Stimulated activated naive CD8-positive, alpha-beta T cell treated with anti-CD3 and anti-CD28 coated beads, Interleukin-15, amount 100 ng/mL, for 72 hours (primary cell): ENCODE results near the gene GPALPP1.
"Not testable (repeated sequence)": the region's sequence is repeated elsewhere in the genome, so short reads cannot be mapped to it uniquely, and the experiment has no call there.

Experiments used
- ATAC-seq: fragments of 150-1000 bp; cut with Tn5 transposase; 2 replicates; pipeline ENCODE4 v1.10.0; 2021; ENCODE audit warnings: mild to moderate bottlenecking, moderate library complexity
- DNase-seq, 2 donors: peaks; one replicate each; pipeline ENCODE4 v3.0.0; 2021 to 2022
- H3K27ac Mint-ChIP-seq, 2 donors: one replicate each; pipeline ENCODE4 v1.8.0; 2022; ENCODE audit warnings: mild to moderate bottlenecking in 2 of 2, mixed read lengths in 2 of 2, moderate library complexity in 2 of 2
- H3K27me3 Mint-ChIP-seq: one replicate; pipeline ENCODE4 v1.8.0; 2022; ENCODE audit warnings: mixed read lengths
- H3K4me1 Mint-ChIP-seq: one replicate; pipeline ENCODE4 v1.8.0; 2022; ENCODE audit warnings: mild to moderate bottlenecking, mixed read lengths
- H3K4me3 Mint-ChIP-seq, 2 donors: one replicate each; pipeline ENCODE4 v1.8.0; 2022; ENCODE audit warnings: mild to moderate bottlenecking in 2 of 2, mixed read lengths in 2 of 2, moderate library complexity in 1 of 2
- H3K9me3 Mint-ChIP-seq, 2 donors: one replicate each; pipeline ENCODE4 v1.8.0; 2022; ENCODE audit warnings: mixed read lengths in 2 of 2

The GPALPP1 gene

GRCh38 chr13:44976196-44976595 lies 13.1 kb upstream of the GPALPP1 start:
- Mint-ChIP-seq H3K9me3 (no peaks in the 10 kb centered on the region), H3K4me1 (no peaks in the 10 kb centered on the region), H3K27me3 (no peaks in the 10 kb centered on the region), H3K4me3 (no peak overlapping the region), H3K27ac (no peak overlapping the region)
- no peak for ATAC-seq
- no peak for DNase-seq

GRCh38 chr13:44976949-44977583 lies 12.3 kb upstream of the GPALPP1 start:
- Mint-ChIP-seq H3K4me3 (no peak overlapping the region), H3K9me3 (no peaks in the 10 kb centered on the region), H3K27me3 (no peaks in the 10 kb centered on the region), H3K27ac (peak overlapping the region in 1 of 2 donors; percentile 83), H3K4me1 (no peaks in the 10 kb centered on the region)
- DNase-seq: no peak
- ATAC-seq: no peak

GRCh38 chr13:44978328-44978727 lies 11.0 kb upstream of the GPALPP1 start:
- Mint-ChIP-seq H3K9me3 (no peaks in the 10 kb centered on the region), H3K27me3 (no peaks in the 10 kb centered on the region), H3K4me1 (no peaks in the 10 kb centered on the region), H3K27ac (no peak overlapping the region), H3K4me3 (no peak overlapping the region)
- DNase-seq (no peak), ATAC-seq (no peak)

GRCh38 chr13:44989941-44990340 lies 603 bp downstream of the GPALPP1 start:
- no peak for DNase-seq
- peak; percentile 22 for ATAC-seq
- Mint-ChIP-seq H3K4me3 (peak overlapping the region; percentile 96 to 99), H3K4me1 (peaks cover 58% of the 10 kb centered on the region), H3K27me3 (no peaks in the 10 kb centered on the region), H3K9me3 (no peaks in the 10 kb centered on the region), H3K27ac (peak overlapping the region; percentile 99)

GRCh38 chr13:45003417-45003816 lies 14.1 kb downstream of the GPALPP1 start:
- Mint-ChIP-seq H3K27ac (no peak overlapping the region), H3K27me3 (no peaks in the 10 kb centered on the region), H3K4me1 (no peaks in the 10 kb centered on the region), H3K9me3 (no peaks in the 10 kb centered on the region), H3K4me3 (no peak overlapping the region)
- no peak for DNase-seq
- ATAC-seq: no peak

GRCh38 chr13:45004096-45004495 lies 14.8 kb downstream of the GPALPP1 start:
- no peaks in the 10 kb centered on the region for H3K9me3 Mint-ChIP-seq
- no peak for ATAC-seq
- no peaks in the 10 kb centered on the region for H3K4me1 Mint-ChIP-seq
- H3K27ac Mint-ChIP-seq: no peak overlapping the region
- H3K27me3 Mint-ChIP-seq: no peaks in the 10 kb centered on the region
- DNase-seq: no peak
- no peak overlapping the region for H3K4me3 Mint-ChIP-seq

- DNase-seq (no peak), ATAC-seq (no peak)
- Mint-ChIP-seq H3K4me1 (no peaks in the 10 kb centered on the region), H3K27me3 (no peaks in the 10 kb centered on the region), H3K9me3 (no peaks in the 10 kb centered on the region), H3K27ac (peak overlapping the region in 1 of 2 donors; percentile 33), H3K4me3 (no peak overlapping the region)
Measured at GRCh38 chr13:45007225-45007624, 17.9 kb downstream of the GPALPP1 start.

GRCh38 chr13:45007823-45008222 lies 18.5 kb downstream of the GPALPP1 start:
- no peaks in the 10 kb centered on the region for H3K27me3 Mint-ChIP-seq
- no peak overlapping the region for H3K27ac Mint-ChIP-seq
- no peak overlapping the region for H3K4me3 Mint-ChIP-seq
- ATAC-seq (no peak), DNase-seq (no peak)
- no peaks in the 10 kb centered on the region for H3K4me1 Mint-ChIP-seq
- no peaks in the 10 kb centered on the region for H3K9me3 Mint-ChIP-seq

- H3K4me1 Mint-ChIP-seq: no peaks in the 10 kb centered on the region
- ATAC-seq (no peak), DNase-seq (no peak)
Measured at GRCh38 chr13:45011198-45011597, 21.9 kb downstream of the GPALPP1 start.

GRCh38 chr13:45015300-45015699 lies 26.0 kb downstream of the GPALPP1 start:
- no peaks in the 10 kb centered on the region for H3K9me3 Mint-ChIP-seq
- no peaks in the 10 kb centered on the region for H3K27me3 Mint-ChIP-seq
- H3K4me3 Mint-ChIP-seq: no peak overlapping the region
- DNase-seq (no peak), ATAC-seq (no peak)
- no peaks in the 10 kb centered on the region for H3K4me1 Mint-ChIP-seq
- H3K27ac Mint-ChIP-seq: no peak overlapping the region

More at GRCh38 chr13:45011198-45011597, 21.9 kb downstream of the GPALPP1 start:
- Mint-ChIP-seq H3K27me3 (no peaks in the 10 kb centered on the region), H3K4me3 (no peak overlapping the region), H3K9me3 (no peaks in the 10 kb centered on the region), H3K27ac (no peak overlapping the region)

- H3K4me3 Mint-ChIP-seq: no peak overlapping the region
- no peak for DNase-seq
- no peaks in the 10 kb centered on the region for H3K27me3 Mint-ChIP-seq
- H3K27ac Mint-ChIP-seq: no peak overlapping the region
- no peak for ATAC-seq
- H3K4me1 Mint-ChIP-seq: no peaks in the 10 kb centered on the region
- H3K9me3 Mint-ChIP-seq: no peaks in the 10 kb centered on the region
Measured at GRCh38 chr13:45016792-45017425, 27.6 kb downstream of the GPALPP1 start.

GRCh38 chr13:45019981-45020380 lies 30.6 kb downstream of the GPALPP1 start:
- not testable (repeated sequence) for H3K9me3 Mint-ChIP-seq, H3K4me1 Mint-ChIP-seq, DNase-seq, H3K27ac Mint-ChIP-seq, H3K4me3 Mint-ChIP-seq, H3K27me3 Mint-ChIP-seq, ATAC-seq

GRCh38 chr13:45021250-45021649 lies 31.9 kb downstream of the GPALPP1 start:
- Mint-ChIP-seq H3K27me3 (no peaks in the 10 kb centered on the region), H3K9me3 (no peaks in the 10 kb centered on the region), H3K27ac (no peak overlapping the region), H3K4me3 (no peak overlapping the region), H3K4me1 (no peaks in the 10 kb centered on the region)
- DNase-seq: no peak
- no peak for ATAC-seq

- Mint-ChIP-seq H3K9me3 (no peaks in the 10 kb centered on the region), H3K27ac (no peak overlapping the region), H3K27me3 (no peaks in the 10 kb centered on the region), H3K4me1 (no peaks in the 10 kb centered on the region), H3K4me3 (no peak overlapping the region)
- DNase-seq: no peak
- ATAC-seq: no peak
Measured at GRCh38 chr13:45024847-45025246, 35.5 kb downstream of the GPALPP1 start.

- ATAC-seq: no peak
- no peak for DNase-seq
- no peaks in the 10 kb centered on the region for H3K4me1 Mint-ChIP-seq
- no peaks in the 10 kb centered on the region for H3K27me3 Mint-ChIP-seq
- H3K9me3 Mint-ChIP-seq: no peaks in the 10 kb centered on the region
- no peak overlapping the region for H3K4me3 Mint-ChIP-seq
- H3K27ac Mint-ChIP-seq: no peak overlapping the region
Measured at GRCh38 chr13:45034342-45034741, 45.0 kb downstream of the GPALPP1 start.

GRCh38 chr13:45036206-45036605 lies 46.9 kb downstream of the GPALPP1 start:
- no peak overlapping the region for H3K27ac Mint-ChIP-seq
- no peaks in the 10 kb centered on the region for H3K4me1 Mint-ChIP-seq
- H3K4me3 Mint-ChIP-seq: no peak overlapping the region
- ATAC-seq (no peak), DNase-seq (no peak)
- no peaks in the 10 kb centered on the region for H3K27me3 Mint-ChIP-seq
- H3K9me3 Mint-ChIP-seq: no peaks in the 10 kb centered on the region

GRCh38 chr13:45040173-45040572 lies 50.8 kb downstream of the GPALPP1 start:
- Mint-ChIP-seq H3K27ac (no peak overlapping the region), H3K27me3 (no peaks in the 10 kb centered on the region), H3K4me1 (no peaks in the 10 kb centered on the region), H3K9me3 (no peaks in the 10 kb centered on the region), H3K4me3 (no peak overlapping the region)
- no peak for DNase-seq
- ATAC-seq: no peak
